A549 treated with dexamethasone at 1 μM for 4 hours (cell line): ENCODE measurements around the gene TTLL12. TPM values are rescaled to one million over a fixed set of nuclear protein-coding genes. Genes with fewer than 3 reads are reported as not detected.

Source experiments
- total RNA-seq: library from RNA; stranded (reverse); fragments of 200-300 nt; extraction: Qiagen RNA extraction; gene quantifications from 5 replicates; pipeline ENCODE4 v1.2.3, GENCODE V29; 2022

The TTLL12 gene
- total RNA-seq, result 18.5 to 29.8 TPM (median 28.5 TPM) in 5 replicates

DNA sequence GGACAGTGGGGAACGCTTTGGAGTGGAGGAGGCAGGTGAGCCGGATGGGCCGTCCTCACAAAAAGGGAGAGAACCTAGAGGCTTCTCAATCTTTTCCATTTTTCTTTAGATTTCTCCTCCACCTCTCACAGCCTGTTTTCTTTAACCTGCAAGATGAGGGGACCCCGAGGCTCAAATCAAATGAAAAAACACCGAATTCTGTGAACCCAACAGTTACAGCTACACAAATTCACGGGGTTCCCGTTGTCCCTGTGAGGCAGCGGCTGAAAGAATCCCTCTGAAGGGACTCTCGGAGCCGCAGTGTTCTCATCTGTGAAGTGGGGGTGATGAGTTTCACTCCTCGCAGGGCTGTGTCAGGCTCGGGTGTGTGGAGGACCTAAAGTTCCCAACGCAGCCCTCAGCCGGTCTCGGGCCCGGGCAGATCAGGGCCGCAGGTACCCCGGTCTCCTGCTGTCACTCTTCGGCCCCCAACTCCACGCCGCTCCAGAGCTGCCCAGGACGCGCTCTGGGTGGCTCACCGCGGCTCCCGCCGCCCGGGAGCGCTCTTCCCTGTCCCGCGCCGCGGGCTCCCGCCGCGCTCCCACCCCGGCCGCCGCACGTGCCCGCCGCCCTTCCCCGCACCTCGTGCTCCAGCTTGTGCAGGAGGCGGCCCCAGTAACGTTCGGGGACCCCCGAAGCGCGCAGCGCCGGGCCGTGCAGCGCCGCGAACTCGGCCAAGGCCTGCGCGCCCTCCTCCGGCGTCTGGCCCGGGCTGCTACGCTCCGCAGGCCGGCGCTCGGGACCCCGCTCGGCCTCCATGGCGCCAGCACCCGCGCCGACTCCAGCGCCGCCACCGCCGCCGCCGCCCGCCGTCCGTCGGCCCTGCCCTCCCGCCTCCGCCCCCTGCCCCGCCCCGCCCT lies at the start of gene TTLL12:
Gene TTLL12, minus strand, starts transcription at position 863 of the 899 bp plus-strand sequence. Its CDS starts 65 bp downstream, at position 798.

DNA sequence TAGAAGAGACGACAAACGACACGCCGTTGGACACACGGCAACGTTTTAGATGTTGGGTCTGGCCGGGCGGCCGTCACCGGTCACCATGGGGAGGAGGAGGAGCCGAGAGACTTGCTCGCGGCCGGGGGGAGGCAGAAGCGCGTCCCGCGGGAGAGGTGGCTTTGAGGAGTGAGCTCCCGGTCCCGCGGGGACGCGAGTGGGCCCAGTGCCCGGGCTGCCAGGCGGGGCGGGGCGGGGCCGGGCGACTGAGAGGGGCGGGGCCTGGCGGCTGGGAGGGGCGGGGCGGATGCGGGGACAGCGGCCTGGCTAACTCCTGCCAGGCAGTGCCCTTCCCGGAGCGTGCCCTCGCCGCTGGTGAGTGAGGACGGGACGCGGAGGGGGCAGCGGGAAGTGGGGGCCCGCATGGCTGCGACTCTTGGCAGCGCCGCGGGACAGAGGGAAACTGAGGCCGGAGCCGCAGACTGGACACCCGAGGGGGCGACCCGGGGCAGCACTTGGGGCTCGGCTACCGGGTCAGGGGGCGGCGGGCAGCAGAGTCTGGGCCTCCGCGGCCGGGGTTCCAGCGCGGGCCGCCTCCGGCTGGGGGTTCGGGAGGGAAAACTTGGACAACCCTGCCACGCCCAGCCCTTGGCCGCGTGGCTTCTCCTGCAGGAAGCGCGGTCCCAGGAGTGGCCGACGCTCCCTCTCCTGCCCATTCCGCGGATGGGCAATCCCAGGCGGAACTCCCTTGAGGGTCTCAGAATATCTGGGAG lies 35.5 kb downstream of the TTLL12 start, which contains the start of gene TSPO:
Gene TSPO, plus strand, starts transcription at position 309 of the 752 bp plus-strand sequence. CDS start 7,680 bp downstream, outside the sequence.

DNA sequence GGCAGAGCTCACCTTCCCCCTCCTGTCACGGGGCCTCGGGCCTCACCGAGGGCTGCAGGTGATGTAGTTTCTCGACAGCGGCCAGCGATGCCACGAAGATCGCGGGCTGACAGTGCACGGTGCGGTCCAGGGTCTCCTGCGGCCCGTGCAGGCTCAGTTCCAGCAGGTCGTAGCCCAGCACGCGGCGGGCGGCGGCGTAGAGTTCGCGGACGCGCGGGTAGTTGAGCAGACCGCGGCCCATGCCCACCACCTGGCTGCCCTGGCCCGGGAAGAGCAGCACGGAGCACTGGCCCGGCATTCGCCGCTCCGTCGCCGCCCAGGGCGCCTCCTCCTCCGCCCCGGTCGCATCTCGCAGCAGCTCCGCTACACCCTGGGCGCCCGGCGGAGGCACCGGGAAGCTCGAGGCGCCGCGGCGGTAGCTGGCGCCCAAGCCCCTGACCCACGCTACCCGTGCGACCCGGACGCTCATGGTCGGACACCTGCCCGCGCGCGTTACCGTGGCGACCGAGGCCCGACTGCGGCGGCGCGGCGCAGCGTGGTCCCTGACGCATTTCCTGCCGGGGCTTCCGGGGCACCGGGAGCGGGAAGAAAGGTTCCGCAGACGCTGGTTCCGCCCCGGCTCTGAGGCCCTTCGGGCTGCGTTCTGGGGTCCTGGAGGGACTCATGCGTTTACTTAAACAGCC lies 43.9 kb downstream of the TTLL12 start, which contains the start of gene MCAT:
Gene MCAT, minus strand, starts transcription at position 519 of the 683 bp plus-strand sequence. Its CDS starts 50 bp downstream, at position 469.

Other genes starting within 250 kb of the TTLL12 start
- gene PACSIN2, start 172.0 kb downstream of the TTLL12 start, total RNA-seq, result 165 to 202 TPM (median 198 TPM) in 5 replicates
- 2.4 to 3.2 TPM (median 3.0 TPM) in 5 replicates for gene TTLL1, start 97.7 kb downstream of the TTLL12 start, total RNA-seq
- 1.2 to 2.2 TPM (median 1.6 TPM) in 5 replicates for gene BIK, start 76.4 kb downstream of the TTLL12 start, total RNA-seq
- gene MCAT, start 43.7 kb downstream of the TTLL12 start, total RNA-seq, result 15.0 to 24.6 TPM (median 21.3 TPM) in 5 replicates
- gene TSPO, start 35.6 kb downstream of the TTLL12 start, total RNA-seq, result 142 to 198 TPM (median 187 TPM) in 5 replicates
- gene SCUBE1, start 156.2 kb upstream of the TTLL12 start, total RNA-seq, result 0.09 to 0.21 TPM (median 0.18 TPM) in 5 replicates
- not detected in 5 replicates for gene MPPED1, start 224.9 kb upstream of the TTLL12 start, total RNA-seq